NCI-H2196 treated with DMSO at 0.1 percent for 48 hours (cell line): ENCODE data around the gene DOCK10.

Experiments
- DNase-seq: peaks from one replicate; lab custom pipeline; 2025; ENCODE audit not compliant: unreplicated experiment; lab: John Stamatoyannopoulos, UW

The DOCK10 gene

GRCh38 chr2:225042800-225043167 lies 516 bp upstream of the DOCK10 start:
- DNase-seq: no peak

DNA sequence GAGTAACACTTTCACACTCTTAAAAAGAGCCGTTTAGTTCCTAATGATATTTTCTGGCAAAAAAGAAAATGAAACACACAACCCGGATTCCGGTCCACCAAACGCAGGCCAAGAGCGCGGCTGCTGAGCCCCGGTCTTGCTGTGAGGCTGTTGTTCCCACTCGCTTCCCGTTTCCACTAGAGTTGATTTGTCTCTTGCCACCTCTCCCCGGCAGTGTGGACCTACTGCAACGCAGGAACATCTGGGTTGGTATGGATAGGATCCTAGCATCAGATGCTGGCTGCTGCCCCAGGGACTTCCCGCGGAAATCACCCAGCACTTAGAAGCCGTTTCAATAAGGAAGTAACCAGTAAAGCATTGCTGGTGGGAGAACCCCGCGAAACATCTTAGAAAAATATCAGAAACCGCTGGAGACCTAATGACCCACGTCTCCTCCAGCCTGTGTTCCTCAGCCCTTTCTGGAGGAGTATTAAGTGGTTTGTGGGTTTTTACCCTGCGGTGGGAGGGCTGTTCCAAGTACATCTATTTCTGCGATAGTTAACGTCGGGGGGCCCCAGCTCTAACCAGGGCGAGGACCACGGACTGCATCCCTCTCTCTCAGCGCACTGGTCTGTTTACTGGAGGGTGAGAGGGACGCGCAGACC lies 939 bp downstream of the DOCK10 start:
- no peak for DNase-seq

GRCh38 chr2:225040856-225041206 lies 1.4 kb downstream of the DOCK10 start:
- no peak for DNase-seq

DNA sequence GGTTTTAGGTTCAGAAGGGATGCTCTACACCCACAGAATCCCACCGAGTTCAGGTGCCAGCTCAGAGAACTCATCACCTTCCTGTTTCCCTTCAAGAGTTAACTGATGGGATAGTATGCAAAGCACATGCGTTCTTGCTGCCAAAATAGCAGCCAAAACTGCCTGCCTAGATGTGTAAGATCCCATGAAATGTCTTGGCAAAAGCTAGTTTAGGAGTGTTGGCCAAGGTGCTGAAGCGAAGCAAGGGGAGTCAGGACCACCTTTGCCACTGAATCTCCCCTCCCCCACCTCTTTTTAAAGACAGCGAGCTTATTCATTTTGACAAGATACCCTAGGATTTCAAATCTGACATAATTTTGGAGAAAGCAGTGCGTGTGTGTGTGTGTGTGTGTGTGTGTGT lies 2.1 kb downstream of the DOCK10 start:
- no peak for DNase-seq

DNA sequence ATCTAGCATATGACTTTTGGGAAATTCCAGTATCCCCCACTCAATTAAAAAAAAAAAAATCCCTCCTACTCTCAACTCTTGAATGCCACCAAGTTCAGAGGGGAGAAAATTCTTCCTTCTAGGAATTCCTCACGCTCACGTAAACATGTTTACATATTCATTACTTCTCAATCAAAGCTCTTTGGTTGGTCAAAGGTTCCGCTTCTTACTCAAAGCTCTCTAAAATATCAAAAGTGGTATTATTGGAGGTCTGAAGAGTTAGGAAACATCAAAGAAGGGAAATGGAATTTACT lies 4.1 kb downstream of the DOCK10 start:
- DNase-seq: no peak

- no peak for DNase-seq
Measured at GRCh38 chr2:225037415-225038230, 4.6 kb downstream of the DOCK10 start.

- no peak for DNase-seq
Measured at GRCh38 chr2:225036431-225036830, 5.8 kb downstream of the DOCK10 start.

- DNase-seq: no peak
Measured at GRCh38 chr2:225033440-225034318, 8.6 kb downstream of the DOCK10 start.

DNA sequence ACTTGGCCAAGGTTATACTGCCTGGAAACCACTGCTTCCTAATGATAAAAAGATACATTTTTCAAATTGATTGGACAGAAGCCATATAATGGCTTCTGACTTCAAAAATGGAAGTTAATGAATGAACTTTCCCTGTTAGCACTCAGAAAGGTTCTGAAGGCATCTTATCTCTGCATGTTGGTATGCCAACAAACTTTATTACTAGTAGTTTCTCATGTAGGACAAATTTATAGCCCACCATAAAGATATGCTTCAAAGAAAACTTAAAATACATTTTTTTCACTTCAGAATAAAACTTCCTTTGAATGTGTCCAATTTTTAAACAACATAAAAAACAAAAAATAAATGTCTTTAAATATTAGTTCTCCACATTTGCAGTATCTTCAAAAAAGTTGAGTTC lies 10.0 kb downstream of the DOCK10 start:
- DNase-seq: no peak

DNA sequence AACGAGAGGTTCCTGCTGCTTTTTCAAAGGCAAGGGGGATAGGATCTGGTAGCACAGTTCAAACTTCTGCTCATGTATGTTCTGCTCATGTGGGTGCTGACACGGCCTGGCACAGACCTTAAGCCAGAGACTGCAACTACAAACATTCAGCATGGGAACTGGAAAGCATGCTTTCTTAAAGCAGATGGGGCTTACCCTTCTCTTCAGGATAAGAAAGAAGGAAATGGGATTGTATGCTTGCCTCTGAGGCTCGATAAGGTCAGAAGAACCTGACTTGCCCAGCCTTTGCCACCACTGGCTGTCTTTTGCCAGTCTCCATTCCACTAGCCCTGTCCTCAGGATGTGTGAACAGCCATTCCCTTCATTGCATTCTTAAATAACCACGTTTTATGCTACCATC lies 10.7 kb downstream of the DOCK10 start:
- no peak for DNase-seq

GRCh38 chr2:225030893-225031292 lies 11.4 kb downstream of the DOCK10 start:
- no peak for DNase-seq

- no peak for DNase-seq
Measured at GRCh38 chr2:225030203-225030602, 12.1 kb downstream of the DOCK10 start.

GRCh38 chr2:225028572-225028971 lies 13.7 kb downstream of the DOCK10 start:
- no peak for DNase-seq

DNA sequence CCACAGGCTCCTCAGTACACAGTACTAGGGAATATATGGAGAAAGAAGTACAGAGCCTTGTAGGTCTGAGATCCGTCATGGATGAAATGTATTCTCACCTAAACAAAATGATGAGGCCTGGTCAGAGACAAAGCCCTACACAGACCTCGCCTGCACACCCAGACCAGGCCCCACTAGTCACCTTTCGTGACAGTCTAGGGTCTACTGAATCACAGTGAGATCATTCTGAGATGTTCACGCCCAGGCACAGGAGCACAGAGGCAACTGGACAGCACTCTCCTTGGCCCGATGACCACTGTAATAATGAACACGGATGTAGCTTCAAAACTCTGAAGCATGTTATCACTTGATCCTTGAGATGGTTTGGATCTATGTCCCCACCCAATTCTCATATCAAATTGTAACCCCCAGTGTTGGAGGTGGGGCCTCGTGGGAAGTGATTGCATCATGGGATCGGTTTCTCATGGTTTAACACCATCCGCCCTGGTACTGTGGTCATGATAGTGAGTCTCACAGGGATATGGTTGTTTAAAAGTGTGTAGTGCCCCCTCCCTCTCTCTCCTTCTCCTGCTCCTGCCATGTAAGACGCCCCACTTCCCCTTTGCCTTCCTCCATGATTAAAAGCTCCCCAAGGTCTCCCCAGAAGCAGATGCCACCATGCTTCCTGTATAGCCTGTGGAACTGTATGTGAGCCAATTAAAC lies 15.1 kb downstream of the DOCK10 start:
- DNase-seq: no peak

DNA sequence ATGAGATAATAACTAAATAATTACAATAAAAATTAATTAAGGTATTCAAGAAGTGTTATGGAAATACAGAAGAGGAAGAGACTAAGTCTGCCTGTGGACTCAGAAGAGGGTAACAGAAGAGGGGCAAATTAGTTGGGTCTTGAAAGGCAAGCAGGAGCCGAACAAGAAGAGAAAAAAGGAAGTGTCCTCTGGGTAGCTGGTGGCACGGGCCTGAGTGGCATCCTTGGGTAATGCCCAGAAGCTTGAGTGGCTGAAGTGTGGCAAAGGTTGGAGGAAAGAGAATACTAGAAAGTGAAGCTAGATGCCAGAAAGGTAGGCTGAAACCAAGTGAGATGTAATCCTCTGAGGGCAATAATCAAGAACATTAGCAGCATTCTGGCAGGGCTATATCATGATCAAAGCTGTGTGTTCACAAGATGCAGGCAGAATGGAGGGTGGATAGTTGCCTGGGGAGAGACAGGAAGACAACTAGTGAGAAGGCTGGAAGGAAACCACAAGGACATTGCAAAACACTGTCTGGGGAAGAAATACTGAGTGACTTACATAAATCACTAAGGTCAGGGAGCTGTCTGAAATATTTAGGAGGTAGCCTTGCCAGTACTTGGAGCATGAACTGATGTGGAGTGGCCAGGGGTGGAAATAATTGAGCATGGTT lies 16.2 kb downstream of the DOCK10 start:
- DNase-seq: no peak

DNA sequence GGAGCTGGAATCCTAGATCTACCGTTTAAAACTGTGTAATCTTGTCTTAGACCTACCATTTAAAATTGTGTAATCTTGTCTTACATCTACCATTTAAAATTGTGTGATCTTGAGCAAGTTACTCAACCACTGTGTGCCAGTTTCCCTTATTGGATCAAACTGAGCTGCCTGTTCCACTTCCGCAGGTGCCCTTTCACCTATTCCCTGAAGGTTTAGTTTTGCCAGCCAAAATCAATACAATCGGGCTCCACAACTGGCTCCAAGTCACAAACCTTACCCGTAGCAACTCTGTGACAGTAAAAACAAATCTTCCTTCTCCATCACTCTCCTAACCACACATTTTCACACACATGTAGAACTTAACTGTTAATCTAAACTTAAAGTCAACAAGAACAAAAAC lies 20.1 kb downstream of the DOCK10 start:
- DNase-seq: no peak

GRCh38 chr2:225020168-225020849 lies 22.0 kb downstream of the DOCK10 start:
- DNase-seq: no peak

- DNase-seq: no peak
Measured at GRCh38 chr2:225019105-225019504, 23.2 kb downstream of the DOCK10 start.

DNA sequence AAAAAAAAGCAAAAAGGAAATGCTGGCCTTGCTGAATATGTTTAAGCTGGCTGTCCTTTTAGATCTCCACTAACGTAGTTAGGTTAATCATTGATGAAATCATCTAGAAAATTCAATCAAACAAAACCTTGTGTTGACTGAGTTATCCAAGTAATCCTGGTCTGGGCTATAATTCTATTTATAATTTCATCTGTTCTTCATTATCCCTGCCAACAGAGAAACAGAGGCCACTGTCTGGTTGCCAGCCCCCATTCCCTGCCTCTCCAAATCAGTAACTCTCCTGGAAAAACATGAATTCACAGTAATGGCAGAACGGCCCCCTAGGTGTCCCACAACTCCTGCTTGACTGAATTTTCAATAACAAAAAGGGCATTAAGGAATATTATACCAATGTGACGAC lies 24.6 kb downstream of the DOCK10 start:
- no peak for DNase-seq

DNA sequence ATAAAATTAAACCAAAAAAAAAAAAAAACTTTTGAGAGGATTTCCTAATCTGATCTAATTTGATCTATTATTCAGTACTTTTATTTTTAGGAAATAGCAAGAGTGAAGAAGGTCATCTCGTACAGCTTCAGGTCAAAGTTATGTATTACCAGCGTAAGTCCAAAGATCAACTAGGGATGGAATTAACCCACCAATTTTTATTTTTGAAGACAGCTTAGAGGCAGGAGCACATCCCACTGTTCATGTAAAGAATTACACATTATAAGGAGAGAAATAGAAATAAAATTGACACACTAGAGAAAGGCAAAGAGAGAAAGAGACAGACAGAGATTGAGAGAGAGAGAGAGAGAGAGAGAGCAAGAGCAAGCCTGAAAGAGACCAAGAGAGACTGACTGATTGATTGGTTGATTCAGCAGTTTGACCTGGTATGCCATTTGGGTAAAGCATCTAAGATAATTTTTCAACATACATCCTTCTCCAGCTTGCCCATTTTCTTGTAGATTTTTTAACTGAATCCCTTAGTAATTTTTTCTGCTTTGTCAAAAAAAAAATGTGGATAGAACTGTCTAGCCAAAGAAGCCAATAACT lies 25.1 kb downstream of the DOCK10 start:
- DNase-seq: no peak
